Skeletal muscle satellite cell (primary cell): ENCODE measurements around the gene STK10.

ENCODE experiments used
- H3K27me3 ChIP-seq: 2 replicates; pipeline ENCODE4 v1.7.0; 2013; ENCODE audit warnings: low read length; ENCODE audit not compliant: control insufficient read depth, insufficient read depth
- H3K36me3 ChIP-seq: 2 replicates; pipeline ENCODE4 v1.7.0; 2013; ENCODE audit warnings: mild to moderate bottlenecking, control low read depth, low read length; ENCODE audit not compliant: insufficient read depth
- H3K4me1 ChIP-seq: 2 replicates; pipeline ENCODE4 v1.7.0; 2013; ENCODE audit warnings: low read length; ENCODE audit not compliant: control insufficient read depth, insufficient read depth
- H3K4me2 ChIP-seq: 2 replicates; pipeline ENCODE4 v1.7.0; 2013; ENCODE audit warnings: mild to moderate bottlenecking, low read length
- H3K4me3 ChIP-seq: 2 replicates; pipeline ENCODE4 v1.7.0; 2013; ENCODE audit warnings: low read length
- H3K9ac ChIP-seq: 2 replicates; pipeline ENCODE4 v1.7.0; 2013; ENCODE audit warnings: mild to moderate bottlenecking, low read depth, low read length, moderate library complexity
- H3K9me3 ChIP-seq: replicated peaks from 2 replicates; pipeline ENCODE4 v1.7.0; 2013; ENCODE audit warnings: mild to moderate bottlenecking, control low read depth, low read length

STK10 gene

GRCh38 chr5:172187118-172188032, 649 bp downstream of the STK10 start:
- Histone ChIP-seq H3K27me3 (no peaks in the 10 kb centered on the region), H3K4me1 (peaks cover 13% of the 10 kb centered on the region), H3K4me2 (peak overlapping the region; percentile 96), H3K4me3 (peak overlapping the region; percentile 90), H3K9me3 (no peaks in the 10 kb centered on the region), H3K36me3 (peaks cover 6% of the 10 kb centered on the region), H3K9ac (peak overlapping the region; percentile 83)

DNA sequence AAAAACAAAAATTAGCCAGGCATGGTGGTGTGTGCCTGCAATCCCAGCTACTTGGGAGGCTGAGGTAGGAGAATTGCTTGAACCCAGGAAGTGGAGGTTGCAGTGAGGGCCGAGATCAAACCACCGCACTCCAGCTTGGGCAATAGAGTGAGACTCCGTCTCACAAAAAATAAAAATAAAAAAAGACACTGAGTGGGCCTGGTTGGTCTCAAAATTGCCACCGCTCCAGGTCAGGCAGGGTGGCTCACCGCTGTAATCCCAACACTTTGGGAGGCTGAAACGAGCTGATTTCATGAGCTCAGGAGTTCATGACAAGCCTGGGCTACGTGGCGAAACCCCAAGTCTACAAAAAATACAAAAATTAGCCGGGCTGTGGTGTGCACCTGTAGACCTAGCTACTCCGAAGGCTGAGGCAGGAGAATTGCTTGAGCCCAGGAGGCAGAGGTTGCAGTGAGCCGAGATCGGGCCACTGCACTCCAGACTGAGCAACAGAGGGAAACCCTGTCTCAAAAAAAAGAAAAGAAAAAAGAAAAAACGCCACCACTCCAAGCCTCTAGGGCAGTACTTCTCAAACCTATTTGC, 1.8 kb downstream of the STK10 start:
- H3K4me1 ChIP-seq: peaks cover 13% of the 10 kb centered on the region
- H3K4me2 ChIP-seq: peak overlapping the region; percentile 96
- H3K9me3 ChIP-seq: no peaks in the 10 kb centered on the region
- H3K36me3 ChIP-seq: peaks cover 6% of the 10 kb centered on the region
- peak overlapping the region; percentile 90 for H3K4me3 ChIP-seq
- peak overlapping the region; percentile 83 for H3K9ac ChIP-seq
- no peaks in the 10 kb centered on the region for H3K27me3 ChIP-seq

- H3K4me1 ChIP-seq: peaks cover 13% of the 10 kb centered on the region
- no peaks in the 10 kb centered on the region for H3K27me3 ChIP-seq
- peaks cover 6% of the 10 kb centered on the region for H3K36me3 ChIP-seq
- no peaks in the 10 kb centered on the region for H3K9me3 ChIP-seq
- H3K4me3 ChIP-seq: no peak overlapping the region
- no peak overlapping the region for H3K9ac ChIP-seq
- H3K4me2 ChIP-seq: no peak overlapping the region
Observed at GRCh38 chr5:172185096-172185461, 2.9 kb downstream of the STK10 start.

DNA sequence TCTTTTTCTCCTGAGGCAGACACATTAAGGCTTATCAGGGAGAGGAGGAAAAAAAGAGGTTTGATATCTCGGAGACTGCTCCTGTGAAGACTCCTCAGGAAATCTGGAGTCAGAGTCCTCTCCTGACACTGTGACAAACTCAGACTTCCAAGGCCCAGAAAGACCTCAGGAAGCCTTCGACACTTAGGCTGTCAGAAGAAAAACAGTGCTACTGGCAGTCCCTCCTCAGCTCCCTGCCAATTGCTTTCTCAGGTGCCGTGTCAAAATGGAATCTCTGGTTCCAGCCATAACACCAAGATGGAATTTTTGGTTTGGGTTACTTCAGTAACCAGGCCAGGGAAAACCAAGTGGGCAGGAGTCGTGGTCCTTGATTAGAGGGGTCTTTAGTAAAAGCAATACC, 4.1 kb downstream of the STK10 start:
- peaks cover 8% of the 10 kb centered on the region for H3K36me3 ChIP-seq
- no peaks in the 10 kb centered on the region for H3K27me3 ChIP-seq
- no peak overlapping the region for H3K9ac ChIP-seq
- no peaks in the 10 kb centered on the region for H3K9me3 ChIP-seq
- no peak overlapping the region for H3K4me2 ChIP-seq
- H3K4me3 ChIP-seq: no peak overlapping the region
- H3K4me1 ChIP-seq: peaks cover 13% of the 10 kb centered on the region

DNA sequence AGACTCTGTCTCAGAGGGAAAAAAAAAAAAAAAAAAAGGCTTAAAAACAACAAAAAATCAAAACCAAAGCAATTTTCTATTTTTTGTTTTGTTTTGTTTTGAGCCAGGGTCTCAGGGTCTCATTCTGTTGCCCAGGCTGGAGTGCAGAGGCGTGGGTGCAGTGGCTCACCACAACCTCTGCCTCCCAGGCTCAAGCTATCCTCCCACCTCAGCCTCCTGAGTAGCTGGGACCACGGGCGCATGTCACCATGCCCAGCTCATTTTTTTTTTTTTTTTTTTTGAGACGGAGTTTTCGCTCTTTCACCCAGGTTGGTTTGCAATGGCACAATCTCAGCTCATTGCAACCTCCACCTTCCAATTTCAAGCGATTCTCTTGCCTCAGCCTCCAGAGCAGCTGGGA, 5.7 kb downstream of the STK10 start:
- no peak overlapping the region for H3K4me3 ChIP-seq
- H3K4me2 ChIP-seq: no peak overlapping the region
- peaks cover 13% of the 10 kb centered on the region for H3K4me1 ChIP-seq
- H3K36me3 ChIP-seq: peaks cover 8% of the 10 kb centered on the region
- H3K9me3 ChIP-seq: no peaks in the 10 kb centered on the region
- H3K27me3 ChIP-seq: no peaks in the 10 kb centered on the region
- H3K9ac ChIP-seq: no peak overlapping the region

GRCh38 chr5:172180936-172181335, 7.1 kb downstream of the STK10 start:
- peaks cover 6% of the 10 kb centered on the region for H3K4me1 ChIP-seq

DNA sequence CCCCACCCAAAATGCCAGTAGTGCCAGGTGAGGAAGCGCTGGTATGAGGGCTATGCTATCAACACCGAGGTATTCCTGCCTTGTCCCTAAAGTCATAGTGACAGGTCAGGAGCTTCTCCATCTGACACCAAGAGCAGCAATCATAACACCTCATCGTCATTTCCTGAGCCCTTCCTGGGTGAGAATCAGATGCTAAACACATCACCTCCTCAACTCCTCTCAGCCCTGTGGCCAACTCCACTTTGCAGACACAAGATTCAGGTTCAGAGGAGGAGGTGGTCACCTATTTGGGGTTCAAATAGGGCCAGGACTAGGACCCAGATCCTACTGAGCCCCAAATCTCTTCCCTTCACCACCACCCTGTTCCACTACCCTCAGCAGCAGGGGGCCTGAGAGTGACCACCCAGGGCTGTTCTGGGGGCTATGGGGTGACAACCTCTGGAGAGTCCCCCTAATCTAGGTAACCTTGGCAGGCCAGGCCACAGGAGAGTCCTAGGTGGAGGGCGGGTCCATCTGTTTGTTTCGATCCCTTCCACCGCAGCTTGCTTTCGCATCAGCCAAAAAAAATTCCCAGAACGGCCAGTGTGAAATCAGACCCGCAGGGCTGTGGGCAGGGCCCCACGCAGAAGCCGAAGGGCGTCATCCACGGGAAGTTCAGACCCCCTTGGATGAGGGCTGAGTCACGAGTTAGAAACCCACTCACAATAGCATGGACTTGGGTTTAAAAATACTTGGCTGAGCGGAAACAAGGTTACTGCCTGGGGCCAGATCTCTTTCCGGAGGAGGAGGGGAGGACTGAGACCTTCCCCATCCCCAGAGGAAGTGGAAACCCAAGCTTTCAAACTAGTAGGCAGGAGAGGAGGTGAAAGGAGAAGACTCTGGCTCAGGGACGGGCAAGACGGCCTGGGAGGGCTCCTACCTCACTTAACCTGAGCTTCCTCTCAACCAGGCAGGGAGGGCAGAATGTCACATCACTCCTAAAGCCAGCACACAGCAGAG, 8.7 kb downstream of the STK10 start:
- Histone ChIP-seq H3K9ac (no peak overlapping the region), H3K4me2 (peak overlapping the region; percentile 21), H3K4me3 (no peak overlapping the region), H3K4me1 (no peaks in the 10 kb centered on the region), H3K27me3 (no peaks in the 10 kb centered on the region), H3K9me3 (no peaks in the 10 kb centered on the region), H3K36me3 (peaks cover 7% of the 10 kb centered on the region)

More at GRCh38 chr5:172180936-172181335, 7.1 kb downstream of the STK10 start:
- H3K36me3 ChIP-seq: peaks cover 8% of the 10 kb centered on the region
- no peaks in the 10 kb centered on the region for H3K9me3 ChIP-seq
- no peak overlapping the region for H3K4me3 ChIP-seq
- H3K9ac ChIP-seq: no peak overlapping the region
- H3K4me2 ChIP-seq: no peak overlapping the region
- H3K27me3 ChIP-seq: no peaks in the 10 kb centered on the region

GRCh38 chr5:172178301-172178987, 9.6 kb downstream of the STK10 start:
- no peak overlapping the region for H3K4me2 ChIP-seq
- H3K9ac ChIP-seq: no peak overlapping the region
- H3K27me3 ChIP-seq: no peaks in the 10 kb centered on the region
- H3K36me3 ChIP-seq: peaks cover 6% of the 10 kb centered on the region
- no peaks in the 10 kb centered on the region for H3K4me1 ChIP-seq
- H3K4me3 ChIP-seq: no peak overlapping the region
- H3K9me3 ChIP-seq: no peaks in the 10 kb centered on the region

DNA sequence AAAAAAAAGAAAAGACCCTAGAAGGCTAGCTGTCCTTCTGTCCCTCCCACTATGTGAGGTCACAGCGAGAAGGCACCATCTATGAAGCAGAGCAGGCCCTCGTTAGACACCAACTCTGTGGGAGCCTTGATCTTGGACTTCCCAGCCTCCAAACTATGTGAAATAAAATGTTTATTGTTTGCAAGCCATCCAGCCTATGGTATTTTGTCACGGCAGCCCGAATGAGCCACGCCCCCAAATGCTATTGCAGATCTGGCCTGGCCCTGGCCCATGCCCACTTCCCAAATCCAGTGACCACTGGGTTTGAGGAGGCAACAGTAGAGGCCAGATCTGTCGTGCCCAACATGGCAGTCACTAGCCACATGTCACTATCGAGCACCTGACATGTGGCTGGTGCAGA, 10.8 kb downstream of the STK10 start:
- Histone ChIP-seq H3K9me3 (no peaks in the 10 kb centered on the region), H3K4me1 (no peaks in the 10 kb centered on the region), H3K9ac (no peak overlapping the region), H3K4me2 (no peak overlapping the region), H3K36me3 (peaks cover 9% of the 10 kb centered on the region), H3K4me3 (no peak overlapping the region), H3K27me3 (no peaks in the 10 kb centered on the region)

- no peak overlapping the region for H3K4me2 ChIP-seq
- no peak overlapping the region for H3K4me3 ChIP-seq
- H3K9ac ChIP-seq: no peak overlapping the region
- H3K4me1 ChIP-seq: peaks cover 4% of the 10 kb centered on the region
- H3K9me3 ChIP-seq: no peaks in the 10 kb centered on the region
- H3K36me3 ChIP-seq: peaks cover 9% of the 10 kb centered on the region
- H3K27me3 ChIP-seq: no peaks in the 10 kb centered on the region
Observed at GRCh38 chr5:172175263-172175719, 12.7 kb downstream of the STK10 start.
